ENCODE results near the gene TNIP3. TPM values are rescaled to one million over a fixed set of nuclear protein-coding genes. Genes with fewer than 3 reads are reported as not detected.

Gene TNIP3
- total RNA-seq, 1 donor from 2014 or later = 0.24 TPM

- H3K9me3 Mint-ChIP-seq = no peaks in the 10 kb centered on the region
- no peak overlapping the region for H3K27ac Mint-ChIP-seq
- no peak for DNase-seq (ENCODE audit: extremely low spot score, unreplicated experiment)
- no peak overlapping the region for H3K4me3 Mint-ChIP-seq
- H3K36me3 Mint-ChIP-seq = no peaks in the 10 kb centered on the region
- H3K27me3 Mint-ChIP-seq = peaks cover 18% of the 10 kb centered on the region
- H3K4me1 Mint-ChIP-seq (ENCODE audit: unreplicated experiment) = peaks cover 4% of the 10 kb centered on the region
- no peak for TF ChIP-seq CTCF (conservative IDR thresholded peaks at IDR 0.05)
Measured at GRCh38 chr4:121150486-121150885, 13.6 kb downstream of the TNIP3 start.

DNA sequence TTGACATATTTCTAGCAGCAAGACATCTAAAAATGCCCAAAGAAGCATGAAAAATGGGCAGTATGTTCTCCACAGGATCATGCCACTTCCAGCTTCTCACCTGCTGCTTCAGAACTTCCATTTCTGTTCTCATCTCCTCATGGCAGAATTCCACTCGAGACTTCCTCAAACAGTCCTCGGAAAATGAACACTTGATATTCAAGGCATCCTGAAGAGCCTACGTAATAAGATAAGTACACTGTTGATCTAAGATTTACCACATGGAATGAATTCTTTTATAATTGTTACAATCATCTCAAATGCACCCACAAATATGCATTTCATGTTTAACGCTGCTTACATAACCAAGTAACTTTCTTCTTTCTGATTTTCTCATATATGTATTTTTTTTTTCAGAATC is 14.1 kb downstream of the TNIP3 start:
- Mint-ChIP-seq H3K27me3 (peaks cover 18% of the 10 kb centered on the region), H3K27ac (no peak overlapping the region), H3K4me3 (no peak overlapping the region), H3K4me1 (ENCODE audit: unreplicated experiment) (peaks cover 4% of the 10 kb centered on the region), H3K9me3 (no peaks in the 10 kb centered on the region), H3K36me3 (no peaks in the 10 kb centered on the region)
- TF ChIP-seq CTCF (conservative IDR thresholded peaks at IDR 0.05) = no peak
- DNase-seq (ENCODE audit: extremely low spot score, unreplicated experiment) = no peak

- H3K36me3 Mint-ChIP-seq = no peaks in the 10 kb centered on the region
- DNase-seq (ENCODE audit: extremely low spot score, unreplicated experiment) = no peak
- H3K27me3 Mint-ChIP-seq = peaks cover 11% of the 10 kb centered on the region
- no peak overlapping the region for H3K4me3 Mint-ChIP-seq
- H3K4me1 Mint-ChIP-seq (ENCODE audit: unreplicated experiment) = peaks cover 4% of the 10 kb centered on the region
- no peaks in the 10 kb centered on the region for H3K9me3 Mint-ChIP-seq
- no peak overlapping the region for H3K27ac Mint-ChIP-seq
- no peak for TF ChIP-seq CTCF (conservative IDR thresholded peaks at IDR 0.05)
Measured at GRCh38 chr4:121148621-121149020, 15.5 kb downstream of the TNIP3 start.

GRCh38 chr4:121148000-121148399 is 16.1 kb downstream of the TNIP3 start:
- Mint-ChIP-seq H3K27ac (no peak overlapping the region), H3K4me1 (ENCODE audit: unreplicated experiment) (peaks cover 4% of the 10 kb centered on the region), H3K36me3 (no peaks in the 10 kb centered on the region), H3K9me3 (no peaks in the 10 kb centered on the region), H3K4me3 (no peak overlapping the region), H3K27me3 (peaks cover 10% of the 10 kb centered on the region)
- TF ChIP-seq CTCF (conservative IDR thresholded peaks at IDR 0.05) = no peak
- no peak for DNase-seq (ENCODE audit: extremely low spot score, unreplicated experiment)

- H3K36me3 Mint-ChIP-seq = no peaks in the 10 kb centered on the region
- peaks cover 4% of the 10 kb centered on the region for H3K4me1 Mint-ChIP-seq (ENCODE audit: unreplicated experiment)
- no peaks in the 10 kb centered on the region for H3K9me3 Mint-ChIP-seq
- DNase-seq (ENCODE audit: extremely low spot score, unreplicated experiment) = no peak
- no peak overlapping the region for H3K4me3 Mint-ChIP-seq
- no peak for TF ChIP-seq CTCF (conservative IDR thresholded peaks at IDR 0.05)
- H3K27ac Mint-ChIP-seq = no peak overlapping the region
- H3K27me3 Mint-ChIP-seq = peaks cover 10% of the 10 kb centered on the region
Measured at GRCh38 chr4:121146530-121146929, 17.6 kb downstream of the TNIP3 start.

DNA sequence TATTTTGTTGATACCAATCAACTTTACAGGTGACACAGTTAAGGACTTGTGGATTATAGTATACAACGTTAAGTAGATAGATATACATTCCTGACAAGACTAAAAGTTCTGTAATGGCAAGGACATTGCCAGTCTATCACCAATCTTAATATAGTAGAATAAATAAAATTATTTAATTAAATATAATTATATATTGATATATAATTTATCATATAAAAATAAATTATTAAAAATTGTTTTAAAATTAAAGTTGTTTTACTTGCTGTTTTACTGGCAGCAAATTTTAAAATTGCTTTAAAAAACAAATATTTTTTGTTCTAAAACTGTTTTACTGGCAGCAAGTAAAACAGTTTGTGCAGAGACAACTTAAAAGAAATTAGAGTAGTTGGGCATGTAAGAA is 18.7 kb downstream of the TNIP3 start:
- no peak for DNase-seq (ENCODE audit: extremely low spot score, unreplicated experiment)
- no peak for TF ChIP-seq CTCF (conservative IDR thresholded peaks at IDR 0.05)

More for the DNA sequence above, 18.7 kb downstream of the TNIP3 start:
- H3K9me3 Mint-ChIP-seq = no peaks in the 10 kb centered on the region
- peaks cover 10% of the 10 kb centered on the region for H3K27me3 Mint-ChIP-seq
- H3K4me3 Mint-ChIP-seq = no peak overlapping the region
- H3K36me3 Mint-ChIP-seq = no peaks in the 10 kb centered on the region
- peaks cover 4% of the 10 kb centered on the region for H3K4me1 Mint-ChIP-seq (ENCODE audit: unreplicated experiment)
- no peak overlapping the region for H3K27ac Mint-ChIP-seq

All from type B pancreatic cell (in vitro differentiated cells).